ENCODE measurements around the gene OBP2B.

DNA sequence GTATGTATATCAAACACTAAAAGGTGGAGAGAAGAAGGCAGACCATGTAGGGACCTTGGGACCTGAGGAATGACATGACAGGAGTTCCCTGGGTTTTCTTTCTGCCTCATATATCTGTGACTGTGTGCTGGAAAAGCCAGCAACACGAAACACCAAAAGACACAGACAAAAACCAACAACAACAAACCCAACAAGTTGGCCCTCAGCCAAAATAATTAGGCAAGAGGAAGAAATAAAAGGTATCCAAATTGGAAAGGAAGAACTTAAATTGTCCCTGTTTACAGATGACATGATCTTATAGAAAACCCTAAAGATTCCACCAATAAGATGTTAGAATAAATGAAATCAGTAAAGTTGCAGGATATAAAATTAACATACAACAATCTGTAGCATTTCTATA lies 44.2 kb upstream of the OBP2B start:
- no peak for TF ChIP-seq CTCF (conservative IDR thresholded peaks at IDR 0.05; ENCODE audit: low read depth in 2 of 2)
- TF ChIP-seq, protein P1, sequence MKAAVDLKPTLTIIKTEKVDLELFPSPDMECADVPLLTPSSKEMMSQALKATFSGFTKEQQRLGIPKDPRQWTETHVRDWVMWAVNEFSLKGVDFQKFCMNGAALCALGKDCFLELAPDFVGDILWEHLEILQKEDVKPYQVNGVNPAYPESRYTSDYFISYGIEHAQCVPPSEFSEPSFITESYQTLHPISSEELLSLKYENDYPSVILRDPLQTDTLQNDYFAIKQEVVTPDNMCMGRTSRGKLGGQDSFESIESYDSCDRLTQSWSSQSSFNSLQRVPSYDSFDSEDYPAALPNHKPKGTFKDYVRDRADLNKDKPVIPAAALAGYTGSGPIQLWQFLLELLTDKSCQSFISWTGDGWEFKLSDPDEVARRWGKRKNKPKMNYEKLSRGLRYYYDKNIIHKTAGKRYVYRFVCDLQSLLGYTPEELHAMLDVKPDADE (IDR thresholded peaks at IDR 0.05) = no peak
- no peak for TF ChIP-seq POLR2AphosphoS5 (IDR thresholded peaks at IDR 0.05; ENCODE audit: low read depth)

Data from GM23338 (cell line).